Mesodermal cell (in vitro differentiated cells): Measurements from ENCODE around the gene CREG1.

Experiments
- H3K27ac ChIP-seq: 2 replicates; pipeline ENCODE4 v1.7.0; 2013; ENCODE audit warnings: mild to moderate bottlenecking, low read depth, low read length, moderate library complexity; ENCODE audit not compliant: severe bottlenecking
- H3K36me3 ChIP-seq: 2 replicates; pipeline ENCODE4 v1.7.1; 2013; ENCODE audit warnings: mild to moderate bottlenecking, low read length, moderate library complexity; ENCODE audit not compliant: control insufficient read depth, insufficient read depth
- H3K4me1 ChIP-seq: one replicate; pipeline ENCODE4 v1.7.1; 2013; ENCODE audit warnings: mild to moderate bottlenecking, low read length; ENCODE audit not compliant: insufficient read depth, control insufficient read depth, poor library complexity, severe bottlenecking
- H3K4me3 ChIP-seq: 2 replicates; pipeline ENCODE4 v1.7.0; 2013; ENCODE audit warnings: low read length, control low read depth, mild to moderate bottlenecking; ENCODE audit not compliant: insufficient read depth, poor library complexity, severe bottlenecking; ENCODE audit errors: extremely low read depth
- H3K9me3 ChIP-seq: 2 replicates; pipeline ENCODE4 v1.7.1; 2013; ENCODE audit warnings: mild to moderate bottlenecking, low read length, moderate library complexity; ENCODE audit not compliant: control insufficient read depth
- WGBS, 2 experiments: methylation state at CpG; one replicate each; pipeline ENCODE4 v1.1.5; 2013; ENCODE audit warnings: missing lambda C conversion rate in 2 of 2; ENCODE audit not compliant: insufficient coverage in 2 of 2; 5-methylcytosine and 5-hydroxymethylcytosine counted together

Gene CREG1

GRCh38 chr1:167545349-167545748, 8.2 kb downstream of the CREG1 start:
- peaks cover 32% of the 10 kb centered on the region for H3K36me3 ChIP-seq
- H3K27ac ChIP-seq: no peak overlapping the region
- 50 to 100% methylated on average over 2 of the region's 4 CpGs for WGBS, 2 experiments
- no peak overlapping the region for H3K4me3 ChIP-seq
- no peaks in the 10 kb centered on the region for H3K4me1 ChIP-seq
- no peaks in the 10 kb centered on the region for H3K9me3 ChIP-seq

GRCh38 chr1:167544447-167545093, 9.0 kb downstream of the CREG1 start:
- no peaks in the 10 kb centered on the region for H3K9me3 ChIP-seq
- no peak overlapping the region for H3K27ac ChIP-seq
- no peak overlapping the region for H3K4me3 ChIP-seq
- H3K4me1 ChIP-seq: no peaks in the 10 kb centered on the region
- 80% methylated on average over 1 of the region's 3 CpGs; no CpG with 5 or more reads in 1 of the 2 experiments for WGBS, 2 experiments
- H3K36me3 ChIP-seq: peaks cover 32% of the 10 kb centered on the region

GRCh38 chr1:167543199-167543990, 10.2 kb downstream of the CREG1 start:
- Histone ChIP-seq H3K9me3 (no peaks in the 10 kb centered on the region), H3K27ac (no peak overlapping the region), H3K4me3 (no peak overlapping the region), H3K4me1 (no peaks in the 10 kb centered on the region), H3K36me3 (peaks cover 32% of the 10 kb centered on the region)
- 90 to 96% methylated on average over 10 to 12 of the region's 13 CpGs for WGBS, 2 experiments

GRCh38 chr1:167542109-167543032, 11.2 kb downstream of the CREG1 start:
- 90 to 95% methylated on average over 3 of the region's 12 CpGs for WGBS, 2 experiments
- Histone ChIP-seq H3K4me3 (no peak overlapping the region), H3K36me3 (peaks cover 32% of the 10 kb centered on the region), H3K9me3 (no peaks in the 10 kb centered on the region), H3K27ac (no peak overlapping the region), H3K4me1 (no peaks in the 10 kb centered on the region)

GRCh38 chr1:167541610-167542009, 12.0 kb downstream of the CREG1 start:
- no peaks in the 10 kb centered on the region for H3K4me1 ChIP-seq
- H3K27ac ChIP-seq: no peak overlapping the region
- no peaks in the 10 kb centered on the region for H3K9me3 ChIP-seq
- WGBS, 2 experiments: 0% methylated on average over 1 of the region's 1 CpG
- no peak overlapping the region for H3K4me3 ChIP-seq
- peaks cover 28% of the 10 kb centered on the region for H3K36me3 ChIP-seq

- Histone ChIP-seq H3K27ac (no peak overlapping the region), H3K4me3 (no peak overlapping the region), H3K4me1 (no peaks in the 10 kb centered on the region), H3K9me3 (no peaks in the 10 kb centered on the region), H3K36me3 (peaks cover 24% of the 10 kb centered on the region)
Observed at GRCh38 chr1:167541003-167541402, 12.6 kb downstream of the CREG1 start.

- no peaks in the 10 kb centered on the region for H3K9me3 ChIP-seq
- H3K4me1 ChIP-seq: no peaks in the 10 kb centered on the region
- peaks cover 9% of the 10 kb centered on the region for H3K36me3 ChIP-seq
- H3K27ac ChIP-seq: no peak overlapping the region
- no peak overlapping the region for H3K4me3 ChIP-seq
- WGBS, 2 experiments: 41 to 58% methylated on average over 3 to 5 of the region's 5 CpGs
Observed at GRCh38 chr1:167538657-167539056, 14.9 kb downstream of the CREG1 start.

- Histone ChIP-seq H3K4me3 (no peak overlapping the region), H3K4me1 (no peaks in the 10 kb centered on the region), H3K9me3 (no peaks in the 10 kb centered on the region), H3K27ac (peak overlapping the region; percentile 16), H3K36me3 (no peaks in the 10 kb centered on the region)
- 6 to 15% methylated on average over 6 to 7 of the region's 8 CpGs for WGBS, 2 experiments
Observed at GRCh38 chr1:167533851-167534300, 19.7 kb downstream of the CREG1 start.

- Histone ChIP-seq H3K36me3 (no peaks in the 10 kb centered on the region), H3K4me1 (no peaks in the 10 kb centered on the region), H3K9me3 (no peaks in the 10 kb centered on the region), H3K4me3 (no peak overlapping the region), H3K27ac (peak overlapping the region; percentile 16)
- WGBS, 2 experiments: 89 to 94% methylated on average over 5 of the region's 6 CpGs
Observed at GRCh38 chr1:167532964-167533824, 20.4 kb downstream of the CREG1 start.

- H3K36me3 ChIP-seq: no peaks in the 10 kb centered on the region
- no peaks in the 10 kb centered on the region for H3K4me1 ChIP-seq
- H3K27ac ChIP-seq: no peak overlapping the region
- H3K9me3 ChIP-seq: no peaks in the 10 kb centered on the region
- no peak overlapping the region for H3K4me3 ChIP-seq
Observed at GRCh38 chr1:167532375-167532774, 21.2 kb downstream of the CREG1 start.
